Head of caudate nucleus (tissue), 42 donors: ENCODE results near the gene INHBC.

Source experiments
- DNase-seq, 42 donors: peaks; one replicate each; pipeline versions ENCODE4 v3.0.0 to v3.0.0-alpha.2; 2020 to 2021; ENCODE audit warnings: mixed read lengths in 7 of 42
- intact Hi-C: fragments of 100-400 bp; cut with DNase I; formaldehyde crosslinking; loops from one replicate; pipeline ENCODE4 v1.15.0; 2022

The INHBC gene

GRCh38 chr12:57462251-57462911, 27.8 kb downstream of the INHBC start:
- intact Hi-C loops: no loop called here
- peak; percentile 72 to 91 (median 83) for DNase-seq

- DNase-seq: no peak
- intact Hi-C loops: no loop called here
These were observed 28.3 kb downstream of the INHBC start for GRCh38 chr12:57462912-57463253.

- intact Hi-C loops: no loop called here
- no peak for DNase-seq
These were observed 30.0 kb downstream of the INHBC start for GRCh38 chr12:57464569-57464968.

GRCh38 chr12:57465030-57465746, 30.6 kb downstream of the INHBC start:
- intact Hi-C loops: no loop called here
- DNase-seq: no peak

GRCh38 chr12:57465747-57466505, 31.3 kb downstream of the INHBC start:
- DNase-seq: no peak
- intact Hi-C loops: no loop called here

- intact Hi-C loops: no loop called here
- no peak for DNase-seq
These were observed 32.8 kb downstream of the INHBC start for GRCh38 chr12:57467212-57467874.

- intact Hi-C loops: no loop called here
- DNase-seq: no peak
These were observed 33.3 kb downstream of the INHBC start for GRCh38 chr12:57467915-57468314.

GRCh38 chr12:57469296-57470164, 34.9 kb downstream of the INHBC start:
- intact Hi-C loops: no loop called here
- no peak for DNase-seq

GRCh38 chr12:57470286-57470969, 35.8 kb downstream of the INHBC start:
- intact Hi-C loops: no loop called here
- DNase-seq: no peak

- intact Hi-C loops: no loop called here
- no peak for DNase-seq
These were observed 36.5 kb downstream of the INHBC start for GRCh38 chr12:57470970-57471656.

- intact Hi-C loops: no loop called here
- no peak for DNase-seq
These were observed 37.1 kb downstream of the INHBC start for GRCh38 chr12:57471661-57472060.

- intact Hi-C loops: no loop called here
- DNase-seq: no peak
These were observed 37.8 kb downstream of the INHBC start for GRCh38 chr12:57472391-57472790.

GRCh38 chr12:57473392-57473791, 38.8 kb downstream of the INHBC start:
- intact Hi-C loops: no loop called here
- DNase-seq: no peak

- intact Hi-C loops: no loop called here
- DNase-seq: no peak
These were observed 39.3 kb downstream of the INHBC start for GRCh38 chr12:57473886-57474285.

GRCh38 chr12:57474430-57474829, 39.8 kb downstream of the INHBC start:
- DNase-seq: no peak
- intact Hi-C loops: no loop called here

- intact Hi-C loops: no loop called here
- DNase-seq: no peak
These were observed 40.3 kb downstream of the INHBC start for GRCh38 chr12:57474862-57475261.

- peak in 1 of 42 donors; percentile 3 for DNase-seq
These were observed 40.9 kb downstream of the INHBC start for GRCh38 chr12:57475271-57476161.

More at GRCh38 chr12:57475271-57476161, 40.9 kb downstream of the INHBC start:
- intact Hi-C loops: no loop called here
